T1000 (cell line): ENCODE measurements around the gene ZNRF4.
"Not testable (repeated sequence)": the region's sequence is repeated elsewhere in the genome, so short reads cannot be mapped to it uniquely, and the experiment has no call there.

Experiments used
- DNase-seq: peaks from one replicate; lab custom pipeline; 2025; ENCODE audit warnings: mixed read lengths; lab: John Stamatoyannopoulos, UW

ZNRF4 gene, protein sequence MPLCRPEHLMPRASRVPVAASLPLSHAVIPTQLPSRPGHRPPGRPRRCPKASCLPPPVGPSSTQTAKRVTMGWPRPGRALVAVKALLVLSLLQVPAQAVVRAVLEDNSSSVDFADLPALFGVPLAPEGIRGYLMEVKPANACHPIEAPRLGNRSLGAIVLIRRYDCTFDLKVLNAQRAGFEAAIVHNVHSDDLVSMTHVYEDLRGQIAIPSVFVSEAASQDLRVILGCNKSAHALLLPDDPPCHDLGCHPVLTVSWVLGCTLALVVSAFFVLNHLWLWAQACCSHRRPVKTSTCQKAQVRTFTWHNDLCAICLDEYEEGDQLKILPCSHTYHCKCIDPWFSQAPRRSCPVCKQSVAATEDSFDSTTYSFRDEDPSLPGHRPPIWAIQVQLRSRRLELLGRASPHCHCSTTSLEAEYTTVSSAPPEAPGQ

DNA sequence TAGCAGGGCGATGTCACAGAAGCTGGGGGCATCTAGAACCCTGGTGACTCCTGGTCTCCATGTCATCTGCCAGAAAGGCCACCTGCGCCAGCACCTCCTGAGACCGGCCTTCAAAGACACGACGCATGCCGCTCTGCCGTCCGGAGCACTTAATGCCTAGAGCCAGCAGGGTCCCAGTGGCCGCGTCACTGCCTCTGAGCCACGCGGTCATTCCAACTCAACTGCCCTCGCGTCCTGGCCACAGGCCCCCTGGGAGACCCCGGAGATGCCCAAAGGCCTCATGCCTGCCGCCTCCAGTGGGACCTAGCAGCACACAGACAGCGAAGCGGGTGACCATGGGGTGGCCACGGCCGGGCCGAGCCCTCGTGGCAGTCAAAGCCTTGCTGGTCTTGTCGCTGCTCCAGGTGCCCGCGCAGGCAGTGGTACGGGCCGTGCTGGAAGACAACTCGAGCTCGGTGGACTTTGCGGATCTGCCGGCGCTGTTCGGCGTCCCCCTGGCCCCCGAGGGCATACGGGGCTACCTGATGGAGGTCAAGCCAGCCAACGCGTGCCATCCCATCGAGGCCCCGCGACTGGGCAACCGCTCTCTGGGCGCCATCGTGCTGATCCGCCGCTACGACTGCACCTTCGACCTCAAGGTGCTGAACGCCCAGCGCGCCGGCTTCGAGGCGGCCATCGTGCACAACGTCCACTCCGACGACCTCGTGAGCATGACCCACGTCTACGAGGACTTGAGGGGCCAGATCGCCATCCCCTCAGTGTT lies at the start of gene ZNRF4:
Gene ZNRF4, plus strand, starts transcription at position 51 of the 763 bp plus-strand sequence. Its CDS starts 75 bp downstream, at position 126.
- DNase-seq, result no peak

DNA sequence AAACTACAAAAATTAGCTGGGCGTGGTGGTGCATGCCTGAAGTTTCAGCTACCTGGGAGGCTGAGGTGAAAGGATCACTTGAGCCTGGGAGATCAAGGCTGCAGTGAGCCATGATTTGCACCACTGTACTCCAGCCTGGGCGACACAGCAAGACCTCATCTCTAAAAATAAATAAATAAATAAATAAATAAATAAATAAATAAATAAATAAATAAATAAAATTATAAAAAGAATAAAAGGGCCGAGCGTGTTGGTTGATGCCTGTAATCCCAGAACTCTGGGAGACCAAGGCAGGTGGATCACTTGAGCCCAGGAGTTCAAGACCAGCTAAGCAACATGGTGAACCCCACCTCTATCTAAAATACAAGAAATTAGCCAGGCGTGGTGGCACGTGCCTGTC lies 49.0 kb upstream of the ZNRF4 start:
- not testable (repeated sequence) for DNase-seq

- no peak for DNase-seq
Observed at GRCh38 chr19:5406816-5407215, 48.4 kb upstream of the ZNRF4 start.

GRCh38 chr19:5407356-5407755 lies 47.9 kb upstream of the ZNRF4 start:
- DNase-seq, result no peak

- DNase-seq, result no peak
Observed at GRCh38 chr19:5417495-5418436, 37.5 kb upstream of the ZNRF4 start.

DNA sequence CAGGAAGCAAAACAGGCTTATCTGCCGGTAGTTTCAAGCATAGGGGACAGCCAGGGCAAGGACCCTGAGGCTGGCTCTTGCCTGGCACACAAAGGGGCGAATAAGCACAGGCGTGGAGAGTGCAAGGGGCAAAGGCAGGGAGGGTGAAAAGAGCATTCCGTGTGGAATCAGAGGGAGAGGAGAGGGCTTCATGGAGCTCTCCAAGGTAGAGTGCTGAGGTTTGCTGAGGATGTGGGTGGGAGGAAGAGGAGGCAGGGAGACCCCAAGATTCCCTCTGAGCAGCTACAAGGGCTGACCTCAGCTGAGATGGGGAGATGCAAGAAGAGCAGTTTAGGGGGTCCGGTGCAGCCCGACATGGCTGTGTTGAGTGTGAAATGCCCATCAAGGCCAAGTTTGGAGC lies 36.5 kb upstream of the ZNRF4 start:
- no peak for DNase-seq

- no peak for DNase-seq
Observed at GRCh38 chr19:5420953-5421352, 34.3 kb upstream of the ZNRF4 start.

DNA sequence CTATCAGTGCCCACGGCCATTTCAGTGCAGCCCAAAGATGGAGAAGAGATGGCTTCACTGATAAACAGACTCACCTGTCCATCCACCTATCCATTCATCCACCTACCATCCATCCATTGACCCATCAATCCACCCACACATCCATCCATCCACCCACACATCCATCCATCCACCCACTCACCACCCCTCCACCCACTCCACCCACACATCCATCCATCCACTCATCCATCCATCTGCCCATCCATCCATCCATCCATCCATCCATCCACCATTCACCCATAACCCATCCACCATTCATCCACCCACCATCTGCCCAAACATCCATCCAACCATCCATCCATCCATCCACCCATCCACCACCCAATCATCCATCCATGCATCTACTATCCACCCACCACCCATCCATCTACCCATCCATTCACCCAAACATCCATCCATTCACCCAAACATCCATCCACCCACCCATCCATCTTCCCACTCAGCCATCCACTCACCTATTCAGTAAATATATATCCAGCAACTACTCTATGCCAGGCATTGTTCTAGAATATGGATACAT lies 31.6 kb upstream of the ZNRF4 start:
- no peak for DNase-seq

DNA sequence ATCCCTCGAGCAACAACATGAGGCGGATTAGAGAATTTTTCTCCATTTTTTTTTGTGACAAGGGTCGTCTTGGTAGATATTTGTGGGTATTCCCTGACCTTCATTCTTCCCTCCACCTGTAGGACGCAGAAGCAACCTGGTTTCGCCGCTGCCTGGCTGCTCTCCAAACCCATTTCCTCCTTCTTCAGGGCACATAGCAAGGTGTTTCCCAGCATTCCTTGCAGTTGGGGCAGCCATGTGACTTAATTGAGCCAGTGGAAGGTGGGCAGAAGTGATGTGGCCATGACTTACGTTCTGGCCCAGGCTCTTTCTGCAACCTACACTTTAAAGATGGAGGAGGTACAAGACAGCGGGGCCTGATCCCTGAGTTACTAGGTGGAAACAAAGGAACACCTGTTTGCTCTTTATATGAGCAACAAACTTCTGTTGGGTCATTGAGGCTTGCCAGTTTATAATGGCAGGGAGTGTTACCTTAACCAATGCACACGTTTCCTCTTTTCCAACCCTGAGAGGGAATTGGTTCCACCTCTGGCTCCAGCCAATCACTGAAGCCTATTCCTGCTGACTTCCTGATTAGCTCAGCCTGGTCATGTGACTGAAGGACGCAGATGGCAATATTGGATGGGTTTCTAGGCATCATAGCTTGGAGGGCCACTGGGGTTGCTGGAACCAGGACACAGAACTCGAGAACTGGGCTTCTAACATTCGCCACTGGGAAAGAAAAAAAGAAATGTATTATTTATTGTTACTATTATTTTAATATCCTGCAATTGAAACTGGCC lies 30.8 kb upstream of the ZNRF4 start:
- no peak for DNase-seq

DNA sequence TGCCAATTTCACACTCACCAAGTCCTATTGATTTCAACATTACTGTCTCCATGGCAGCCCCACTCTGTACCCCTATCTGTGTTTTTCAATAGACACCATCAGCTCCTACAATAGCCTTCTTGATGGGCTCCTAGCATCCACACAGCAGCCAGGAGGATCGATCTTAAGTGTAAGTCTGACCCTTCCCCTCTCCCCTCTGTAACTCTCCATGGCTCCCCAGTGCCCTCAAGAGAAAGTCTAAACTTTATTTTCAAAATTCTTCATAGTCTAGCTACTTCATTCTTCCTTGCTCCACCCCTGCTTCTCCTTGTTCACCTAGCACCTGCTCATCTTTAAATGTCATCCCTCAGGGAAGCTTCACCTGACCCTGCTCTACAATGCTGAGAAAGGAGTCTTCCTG lies 30.0 kb upstream of the ZNRF4 start:
- no peak for DNase-seq

GRCh38 chr19:5430237-5430636 lies 25.0 kb upstream of the ZNRF4 start:
- DNase-seq, result no peak

GRCh38 chr19:5432687-5433086 lies 22.5 kb upstream of the ZNRF4 start:
- DNase-seq, result no peak

- no peak for DNase-seq
Observed at GRCh38 chr19:5434351-5434917, 20.8 kb upstream of the ZNRF4 start.

DNA sequence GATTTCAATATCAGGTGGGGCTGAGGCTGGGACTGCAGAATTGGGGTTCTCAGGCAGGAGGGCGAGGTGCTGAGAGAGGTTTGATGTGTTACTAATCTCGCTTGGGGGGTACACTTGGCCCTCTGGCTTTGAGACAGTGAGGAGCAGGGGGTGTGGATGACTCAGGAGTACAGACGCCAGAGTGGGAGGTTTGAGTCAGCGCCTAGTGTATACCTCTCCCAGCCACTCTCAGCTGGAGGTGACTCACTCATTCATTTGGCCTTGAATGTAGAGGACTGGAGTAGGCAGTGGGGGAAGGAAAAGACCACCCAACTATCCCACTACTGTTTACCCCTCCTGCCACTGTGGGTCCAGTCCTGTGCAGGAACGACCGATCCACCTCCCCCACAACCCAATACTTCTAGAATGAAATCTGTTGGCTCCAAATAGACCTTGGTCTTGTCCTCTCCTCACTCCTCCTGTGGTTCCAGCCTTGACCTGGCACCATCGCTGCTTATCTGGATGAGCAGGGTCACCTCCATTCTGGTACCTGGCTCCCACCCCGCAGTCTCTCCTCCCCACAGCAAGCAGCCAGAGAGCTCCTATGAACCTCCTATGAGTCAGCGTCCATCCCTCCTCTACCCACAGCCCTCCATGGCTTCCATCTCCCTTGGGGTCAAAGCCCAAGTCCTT lies 20.1 kb upstream of the ZNRF4 start:
- DNase-seq, result no peak

DNA sequence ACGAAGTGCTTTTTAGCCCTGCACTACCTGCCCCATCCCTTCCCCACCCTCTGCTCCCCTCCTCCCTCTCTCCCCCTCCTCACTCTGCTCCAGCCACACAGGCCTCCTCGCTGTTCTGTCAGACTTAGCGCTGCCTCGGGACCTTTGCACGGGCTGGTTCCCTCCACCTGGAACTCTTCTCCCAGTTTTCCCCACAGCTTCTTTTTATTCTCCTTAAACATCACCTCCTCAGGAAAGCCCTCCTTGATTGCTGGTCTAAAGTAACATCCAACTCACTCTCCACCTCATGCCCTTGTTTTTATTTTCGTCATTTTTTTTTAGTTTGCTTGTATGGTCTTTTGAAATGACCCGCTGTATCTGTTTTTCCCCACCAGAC lies 19.6 kb upstream of the ZNRF4 start:
- no peak for DNase-seq

- no peak for DNase-seq
Observed at GRCh38 chr19:5436106-5436947, 18.9 kb upstream of the ZNRF4 start.

DNA sequence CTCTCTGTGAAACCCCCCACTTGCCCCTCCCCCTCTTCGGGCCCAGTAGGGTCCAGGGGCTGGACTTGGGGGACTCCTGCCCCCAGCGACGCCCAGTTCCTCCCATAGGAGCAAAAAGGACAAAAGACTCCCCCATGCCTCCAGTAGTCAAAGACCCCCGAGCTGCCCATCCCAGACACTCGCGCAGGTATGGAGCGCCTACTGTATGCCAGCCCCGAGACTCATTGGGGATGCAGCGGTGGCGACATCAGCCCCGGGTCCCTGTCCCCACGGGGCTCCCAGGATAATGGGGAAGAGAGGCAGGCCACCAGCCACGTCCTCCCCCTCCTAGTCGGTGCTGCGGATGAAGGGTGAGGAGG lies 18.3 kb upstream of the ZNRF4 start:
- DNase-seq, result no peak

DNA sequence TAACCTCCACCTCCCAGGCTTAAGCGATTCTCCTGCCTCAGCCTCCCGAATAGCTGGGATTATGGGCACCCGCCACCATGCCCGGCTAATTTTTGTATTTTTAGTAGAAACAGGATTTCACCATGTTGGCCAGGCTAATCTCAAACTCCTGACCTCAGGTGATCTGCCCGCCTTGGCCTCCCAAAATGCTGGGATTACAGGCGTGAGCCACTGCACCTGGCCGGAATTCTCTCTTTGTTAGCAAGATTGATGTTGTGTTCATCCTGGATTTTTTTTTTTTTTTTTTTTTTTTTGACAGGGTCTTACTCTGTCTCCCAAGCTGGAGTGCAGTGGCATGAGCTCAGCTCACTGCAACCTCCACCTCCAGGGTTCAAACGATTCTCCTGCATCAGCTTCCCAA lies 16.5 kb upstream of the ZNRF4 start:
- not testable (repeated sequence) for DNase-seq

DNA sequence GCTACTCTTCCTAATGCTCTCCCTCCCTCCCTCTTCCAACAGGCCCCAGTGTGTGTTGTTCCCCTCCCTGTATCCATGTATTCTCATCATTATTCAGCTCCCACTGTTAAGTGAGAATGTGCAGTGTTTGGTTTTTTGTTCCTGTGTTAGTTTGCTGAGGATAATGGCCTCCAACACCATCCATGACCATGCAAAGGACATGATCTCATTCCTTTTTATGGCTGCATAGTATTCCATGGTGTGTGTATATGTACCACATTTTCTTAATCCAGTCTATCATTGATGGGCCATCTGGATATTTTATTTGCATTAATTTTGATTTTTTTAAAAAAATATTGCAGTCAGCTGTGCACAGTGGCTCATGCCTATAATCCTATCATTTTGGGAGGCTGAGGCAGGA lies 15.8 kb upstream of the ZNRF4 start:
- DNase-seq, result no peak
